Activated T-cell treated with anti-CD3 and anti-CD28 coated beads, Interleukin-2, amount 50 U/mL, for 4 hours (primary cell): ENCODE measurements around the gene DSP. TPM values are rescaled to one million over a fixed set of nuclear protein-coding genes. Genes with fewer than 3 reads are reported as not detected.

ENCODE experiments used
- ATAC-seq, 2 donors: fragments of 200-7000 bp; cut with Tn5 transposase; one replicate each; pipeline ENCODE4 v1.10.0; 2021
- DNase-seq: peaks from one replicate; pipeline ENCODE4 v3.0.0-alpha.2; 2020
- H3K27me3 Mint-ChIP-seq: one replicate; pipeline ENCODE4 v1.8.0; 2021; ENCODE audit warnings: low read depth, mixed read lengths
- H3K36me3 Mint-ChIP-seq: one replicate; pipeline ENCODE4 v1.8.0; 2022; ENCODE audit warnings: mixed read lengths; ENCODE audit not compliant: insufficient read depth
- H3K4me1 Mint-ChIP-seq: one replicate; pipeline ENCODE4 v1.8.0; 2021; ENCODE audit warnings: low read depth, mixed read lengths
- H3K4me3 Mint-ChIP-seq: one replicate; pipeline ENCODE4 v1.8.0; 2021; ENCODE audit warnings: mild to moderate bottlenecking, moderate library complexity, mixed read lengths
- H3K9me3 Mint-ChIP-seq: one replicate; pipeline ENCODE4 v1.8.0; 2021; ENCODE audit warnings: mixed read lengths
- total RNA-seq, 3 donors: library from RNA; stranded (reverse); gene quantifications; one replicate each; pipeline ENCODE4 v1.2.1, GENCODE V29; 2021

DSP gene
- total RNA-seq, 3 donors from 2014 or later: 0.14 to 0.29 (median 0.23) TPM

- H3K36me3 Mint-ChIP-seq: no peaks in the 10 kb centered on the region
- H3K27me3 Mint-ChIP-seq: peaks cover 52% of the 10 kb centered on the region
- no peaks in the 10 kb centered on the region for H3K4me1 Mint-ChIP-seq
- H3K4me3 Mint-ChIP-seq: no peak overlapping the region
- no peaks in the 10 kb centered on the region for H3K9me3 Mint-ChIP-seq
- DNase-seq (no peak), ATAC-seq (no peak)
Observed at GRCh38 chr6:7523922-7524321, 17.5 kb upstream of the DSP start.

- Mint-ChIP-seq H3K4me3 (no peak overlapping the region), H3K4me1 (no peaks in the 10 kb centered on the region), H3K27me3 (peaks cover 54% of the 10 kb centered on the region), H3K36me3 (no peaks in the 10 kb centered on the region), H3K9me3 (no peaks in the 10 kb centered on the region)
- no peak for DNase-seq
- ATAC-seq: no peak
Observed at GRCh38 chr6:7526755-7527154, 14.7 kb upstream of the DSP start.

GRCh38 chr6:7528565-7528964 lies 12.9 kb upstream of the DSP start:
- no peaks in the 10 kb centered on the region for H3K4me1 Mint-ChIP-seq
- DNase-seq: no peak
- peaks cover 47% of the 10 kb centered on the region for H3K27me3 Mint-ChIP-seq
- H3K36me3 Mint-ChIP-seq: no peaks in the 10 kb centered on the region
- no peak overlapping the region for H3K4me3 Mint-ChIP-seq
- no peaks in the 10 kb centered on the region for H3K9me3 Mint-ChIP-seq
- ATAC-seq: no peak

- no peaks in the 10 kb centered on the region for H3K4me1 Mint-ChIP-seq
- no peak for DNase-seq
- no peaks in the 10 kb centered on the region for H3K36me3 Mint-ChIP-seq
- no peaks in the 10 kb centered on the region for H3K9me3 Mint-ChIP-seq
- no peak overlapping the region for H3K4me3 Mint-ChIP-seq
- ATAC-seq: no peak
- H3K27me3 Mint-ChIP-seq: peaks cover 45% of the 10 kb centered on the region
Observed at GRCh38 chr6:7529141-7529540, 12.3 kb upstream of the DSP start.

GRCh38 chr6:7532232-7532631 lies 9.2 kb upstream of the DSP start:
- DNase-seq: no peak
- Mint-ChIP-seq H3K9me3 (no peaks in the 10 kb centered on the region), H3K36me3 (no peaks in the 10 kb centered on the region), H3K27me3 (peaks cover 44% of the 10 kb centered on the region), H3K4me1 (no peaks in the 10 kb centered on the region), H3K4me3 (no peak overlapping the region)
- no peak for ATAC-seq

GRCh38 chr6:7532821-7533220 lies 8.7 kb upstream of the DSP start:
- H3K27me3 Mint-ChIP-seq: peaks cover 44% of the 10 kb centered on the region
- no peaks in the 10 kb centered on the region for H3K4me1 Mint-ChIP-seq
- no peak overlapping the region for H3K4me3 Mint-ChIP-seq

GRCh38 chr6:7534192-7534591 lies 7.3 kb upstream of the DSP start:
- H3K4me1 Mint-ChIP-seq: no peaks in the 10 kb centered on the region
- H3K4me3 Mint-ChIP-seq: no peak overlapping the region
- DNase-seq (no peak), ATAC-seq (no peak)
- H3K9me3 Mint-ChIP-seq: no peaks in the 10 kb centered on the region
- H3K36me3 Mint-ChIP-seq: no peaks in the 10 kb centered on the region
- H3K27me3 Mint-ChIP-seq: peaks cover 47% of the 10 kb centered on the region

More at GRCh38 chr6:7532821-7533220, 8.7 kb upstream of the DSP start:
- Mint-ChIP-seq H3K9me3 (no peaks in the 10 kb centered on the region), H3K36me3 (no peaks in the 10 kb centered on the region)
- no peak for DNase-seq
- ATAC-seq: no peak

- Mint-ChIP-seq H3K4me3 (no peak overlapping the region), H3K36me3 (no peaks in the 10 kb centered on the region), H3K9me3 (no peaks in the 10 kb centered on the region), H3K27me3 (peaks cover 51% of the 10 kb centered on the region), H3K4me1 (peaks cover under 1% of the 10 kb centered on the region)
- DNase-seq: no peak
- ATAC-seq: no peak
Observed at GRCh38 chr6:7535498-7535897, 6.0 kb upstream of the DSP start.

GRCh38 chr6:7537565-7538174 lies 3.8 kb upstream of the DSP start:
- Mint-ChIP-seq H3K4me1 (peaks cover 7% of the 10 kb centered on the region), H3K36me3 (no peaks in the 10 kb centered on the region), H3K4me3 (no peak overlapping the region), H3K27me3 (peaks cover 64% of the 10 kb centered on the region), H3K9me3 (no peaks in the 10 kb centered on the region)
- DNase-seq (no peak), ATAC-seq (no peak)

GRCh38 chr6:7538484-7538883 lies 3.0 kb upstream of the DSP start:
- H3K36me3 Mint-ChIP-seq: no peaks in the 10 kb centered on the region
- ATAC-seq: no peak
- no peak overlapping the region for H3K4me3 Mint-ChIP-seq
- no peaks in the 10 kb centered on the region for H3K9me3 Mint-ChIP-seq
- H3K27me3 Mint-ChIP-seq: peaks cover 68% of the 10 kb centered on the region
- H3K4me1 Mint-ChIP-seq: peaks cover 9% of the 10 kb centered on the region
- no peak for DNase-seq

- ATAC-seq: no peak
- no peak for DNase-seq
- H3K27me3 Mint-ChIP-seq: peaks cover 76% of the 10 kb centered on the region
Observed at GRCh38 chr6:7540595-7540994, 876 bp upstream of the DSP start.

GRCh38 chr6:7542065-7542873 lies 798 bp downstream of the DSP start:
- Mint-ChIP-seq H3K27me3 (peaks cover 72% of the 10 kb centered on the region), H3K9me3 (no peaks in the 10 kb centered on the region), H3K4me3 (peak overlapping the region; percentile 72), H3K36me3 (no peaks in the 10 kb centered on the region), H3K4me1 (peaks cover 13% of the 10 kb centered on the region)
- peak in 1 of 2 donors; percentile 11 for ATAC-seq
- peak; percentile 9 for DNase-seq

More at GRCh38 chr6:7540595-7540994, 876 bp upstream of the DSP start:
- Mint-ChIP-seq H3K36me3 (no peaks in the 10 kb centered on the region), H3K4me1 (peaks cover 13% of the 10 kb centered on the region), H3K9me3 (no peaks in the 10 kb centered on the region), H3K4me3 (peak overlapping the region; percentile 54)

GRCh38 chr6:7542874-7543624 lies 1.6 kb downstream of the DSP start:
- H3K27me3 Mint-ChIP-seq: peaks cover 71% of the 10 kb centered on the region
- ATAC-seq: no peak
- H3K36me3 Mint-ChIP-seq: no peaks in the 10 kb centered on the region
- peaks cover 13% of the 10 kb centered on the region for H3K4me1 Mint-ChIP-seq
- DNase-seq: no peak
- no peak overlapping the region for H3K4me3 Mint-ChIP-seq
- no peaks in the 10 kb centered on the region for H3K9me3 Mint-ChIP-seq

GRCh38 chr6:7543789-7544424 lies 2.4 kb downstream of the DSP start:
- Mint-ChIP-seq H3K36me3 (no peaks in the 10 kb centered on the region), H3K4me1 (peaks cover 13% of the 10 kb centered on the region), H3K4me3 (peak overlapping the region; percentile 1), H3K27me3 (peaks cover 70% of the 10 kb centered on the region), H3K9me3 (no peaks in the 10 kb centered on the region)
- DNase-seq (no peak), ATAC-seq (no peak)
